Neural cell (in vitro differentiated cells): ENCODE measurements around the gene PHTF2. TPM values are rescaled to one million over a fixed set of nuclear protein-coding genes. Genes with fewer than 3 reads are reported as not detected.

ENCODE experiments used
- H2AFZ ChIP-seq: fragments of 200-600, 300-800 bp; sonication (generic), shearing (Covaris generic); 2 replicates; pipeline ENCODE4 v1.6.0; 2014; ENCODE audit warnings: low read depth, mild to moderate bottlenecking, antibody characterized with exemption, low read length, moderate library complexity
- H3F3A ChIP-seq: fragments of 200-600 bp; shearing (Covaris generic); 2 replicates; pipeline ENCODE4 v1.6.1; 2016; ENCODE audit warnings: mild to moderate bottlenecking, moderate library complexity, mixed read lengths, antibody characterized with exemption, low read length; ENCODE audit not compliant: insufficient read depth, poor library complexity, severe bottlenecking
- H3K27ac ChIP-seq: fragments of 200-600, 300-800 bp; sonication (generic), shearing (Covaris generic); 2 replicates; pipeline ENCODE4 v1.5.1; 2014; ENCODE audit warnings: mild to moderate bottlenecking, low read length, moderate library complexity
- H3K27me3 ChIP-seq: fragments of 300-800, 200-600 bp; sonication (generic), shearing (Covaris generic); 2 replicates; pipeline ENCODE4 v1.6.0; 2014; ENCODE audit warnings: mild to moderate bottlenecking, low read depth, low read length, moderate library complexity; ENCODE audit not compliant: insufficient read depth
- H3K36me3 ChIP-seq: fragments of 300-800, 200-600 bp; sonication (generic), shearing (Covaris generic); 2 replicates; pipeline ENCODE4 v1.5.1; 2014; ENCODE audit warnings: mild to moderate bottlenecking, antibody characterized with exemption, low read length, moderate library complexity; ENCODE audit not compliant: insufficient read depth
- H3K4me2 ChIP-seq: fragments of 300-800, 200-600 bp; sonication (generic), shearing (Covaris generic); 2 replicates; pipeline ENCODE4 v1.6.0; 2014; ENCODE audit warnings: mild to moderate bottlenecking, low read length
- H3K4me3 ChIP-seq: fragments of 300-800, 200-600 bp; sonication (generic), shearing (Covaris generic); 2 replicates; pipeline ENCODE4 v1.5.1; 2014; ENCODE audit warnings: mild to moderate bottlenecking, low read length, moderate library complexity
- H3K79me2 ChIP-seq: fragments of 200-600 bp; shearing (Covaris generic); replicated peaks from 2 replicates; pipeline ENCODE4 v1.6.0; 2014; ENCODE audit warnings: mild to moderate bottlenecking, low read length, moderate library complexity; ENCODE audit not compliant: insufficient read depth
- H3K9ac ChIP-seq: fragments of 300-800, 200-600 bp; sonication (generic), shearing (Covaris generic); 2 replicates; pipeline ENCODE4 v1.6.1; 2016; ENCODE audit warnings: mild to moderate bottlenecking, low read length, mixed read lengths
- H3K9me2 ChIP-seq: fragments of 200-600 bp; shearing (Covaris generic); 2 replicates; pipeline ENCODE4 v1.6.1; 2016; ENCODE audit warnings: mild to moderate bottlenecking, low read length, mixed read lengths; ENCODE audit not compliant: insufficient read depth
- H3K9me3 ChIP-seq: fragments of 200-600, 300-800 bp; sonication (generic), shearing (Covaris generic); 2 replicates; pipeline ENCODE4 v1.6.1; 2016; ENCODE audit warnings: mild to moderate bottlenecking, mixed run types, low read length, moderate library complexity, mixed read lengths
- H4K20me1 ChIP-seq: fragments of 200-600 bp; shearing (Covaris generic); 2 replicates; pipeline ENCODE4 v1.6.1; 2016; ENCODE audit warnings: mild to moderate bottlenecking, mixed run types; ENCODE audit not compliant: insufficient read depth
- EP300 ChIP-seq: fragments of 450-650 bp; conservative IDR thresholded peaks from 2 replicates; pipeline ENCODE4 v1.6.1; 2014; ENCODE audit warnings: antibody characterized with exemption, mild to moderate bottlenecking, moderate library complexity; ENCODE audit not compliant: poor library complexity, severe bottlenecking
- EZH2 ChIP-seq: fragments of 200-600, 300-800 bp; shearing (Covaris generic), sonication (generic); IDR thresholded peaks from 2 replicates; pipeline ENCODE4 v1.6.1; 2014; ENCODE audit warnings: antibody characterized with exemption, low read length, borderline replicate concordance, mild to moderate bottlenecking; ENCODE audit not compliant: insufficient read depth, poor library complexity, severe bottlenecking
- MXI1 ChIP-seq: fragments of 450-650 bp; conservative IDR thresholded peaks from 2 replicates; pipeline ENCODE4 v1.6.1; 2014; ENCODE audit warnings: antibody characterized with exemption, mild to moderate bottlenecking; ENCODE audit not compliant: poor library complexity, severe bottlenecking
- POLR2AphosphoS5 ChIP-seq: IDR thresholded peaks from 2 replicates; pipeline ENCODE4 v1.6.1; 2012
- RAD21 ChIP-seq: fragments of 450-650 bp; conservative IDR thresholded peaks from 2 replicates; pipeline ENCODE4 v1.6.1; 2014; ENCODE audit warnings: antibody characterized with exemption, mild to moderate bottlenecking, moderate library complexity
- SMC3 ChIP-seq: fragments of 450-650 bp; conservative IDR thresholded peaks from 2 replicates; pipeline ENCODE4 v1.6.1; 2014; ENCODE audit warnings: antibody characterized with exemption, mild to moderate bottlenecking, moderate library complexity; ENCODE audit not compliant: poor library complexity
- TAF1 ChIP-seq: IDR thresholded peaks from 2 replicates; pipeline ENCODE4 v1.6.1; 2012; ENCODE audit warnings: low read depth
- polyA plus RNA-seq: library from polyadenylated mRNA; depleted of rRNA; stranded (reverse); fragments of >200 nt; gene quantifications from 2 replicates; pipeline ENCODE4 v1.2.3, GENCODE V29; 2014
- TF ChIP-seq, protein P1 (sequence below): fragments of 450-650 bp; IDR thresholded peaks from 2 replicates; pipeline ENCODE4 v1.5.1; 2014; ENCODE audit warnings: antibody characterized with exemption, mild to moderate bottlenecking, moderate library complexity; ENCODE audit not compliant: poor library complexity, severe bottlenecking
- TF ChIP-seq, protein P2 (sequence below): IDR thresholded peaks from 2 replicates; pipeline ENCODE4 v1.6.1; 2012; ENCODE audit warnings: borderline replicate concordance

Gene PHTF2
- polyA plus RNA-seq, 1 donor from 2014 or later: 34.4 TPM

DNA sequence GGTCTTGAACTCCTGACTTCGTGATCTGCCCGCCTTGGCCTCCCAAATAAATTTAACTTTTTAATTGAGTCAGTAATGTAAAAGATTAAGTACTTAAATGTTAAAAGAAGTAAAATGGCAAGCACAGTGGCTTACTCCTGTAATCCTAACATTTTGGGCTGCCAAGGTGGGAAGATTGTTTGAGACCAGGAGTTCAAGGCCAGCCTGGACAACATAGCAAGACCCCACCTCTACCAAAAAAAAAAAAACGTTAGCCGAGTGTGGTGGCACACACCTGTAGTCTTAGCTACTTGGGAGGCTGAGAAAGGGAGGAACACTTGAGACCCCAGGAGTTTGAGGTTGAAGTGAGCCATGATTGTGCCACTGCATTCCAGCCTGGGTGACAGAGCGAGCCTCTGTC lies 26.1 kb downstream of the PHTF2 start:
- H3K4me2 ChIP-seq: no peak overlapping the region
- H3K4me3 ChIP-seq: no peak overlapping the region
- no peak overlapping the region for H3K9ac ChIP-seq
- peaks cover 3% of the 10 kb centered on the region for H3K9me3 ChIP-seq
- no peak overlapping the region for H2AFZ ChIP-seq
- H4K20me1 ChIP-seq: no peaks in the 10 kb centered on the region
- H3K27ac ChIP-seq: no peak overlapping the region
- no peaks in the 10 kb centered on the region for H3K36me3 ChIP-seq
- no peaks in the 10 kb centered on the region for H3K9me2 ChIP-seq
- no peak for TF ChIP-seq RAD21
- no peak for TF ChIP-seq TAF1
- TF ChIP-seq, protein P1, sequence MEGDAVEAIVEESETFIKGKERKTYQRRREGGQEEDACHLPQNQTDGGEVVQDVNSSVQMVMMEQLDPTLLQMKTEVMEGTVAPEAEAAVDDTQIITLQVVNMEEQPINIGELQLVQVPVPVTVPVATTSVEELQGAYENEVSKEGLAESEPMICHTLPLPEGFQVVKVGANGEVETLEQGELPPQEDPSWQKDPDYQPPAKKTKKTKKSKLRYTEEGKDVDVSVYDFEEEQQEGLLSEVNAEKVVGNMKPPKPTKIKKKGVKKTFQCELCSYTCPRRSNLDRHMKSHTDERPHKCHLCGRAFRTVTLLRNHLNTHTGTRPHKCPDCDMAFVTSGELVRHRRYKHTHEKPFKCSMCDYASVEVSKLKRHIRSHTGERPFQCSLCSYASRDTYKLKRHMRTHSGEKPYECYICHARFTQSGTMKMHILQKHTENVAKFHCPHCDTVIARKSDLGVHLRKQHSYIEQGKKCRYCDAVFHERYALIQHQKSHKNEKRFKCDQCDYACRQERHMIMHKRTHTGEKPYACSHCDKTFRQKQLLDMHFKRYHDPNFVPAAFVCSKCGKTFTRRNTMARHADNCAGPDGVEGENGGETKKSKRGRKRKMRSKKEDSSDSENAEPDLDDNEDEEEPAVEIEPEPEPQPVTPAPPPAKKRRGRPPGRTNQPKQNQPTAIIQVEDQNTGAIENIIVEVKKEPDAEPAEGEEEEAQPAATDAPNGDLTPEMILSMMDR: no peak
- TF ChIP-seq, protein P2, sequence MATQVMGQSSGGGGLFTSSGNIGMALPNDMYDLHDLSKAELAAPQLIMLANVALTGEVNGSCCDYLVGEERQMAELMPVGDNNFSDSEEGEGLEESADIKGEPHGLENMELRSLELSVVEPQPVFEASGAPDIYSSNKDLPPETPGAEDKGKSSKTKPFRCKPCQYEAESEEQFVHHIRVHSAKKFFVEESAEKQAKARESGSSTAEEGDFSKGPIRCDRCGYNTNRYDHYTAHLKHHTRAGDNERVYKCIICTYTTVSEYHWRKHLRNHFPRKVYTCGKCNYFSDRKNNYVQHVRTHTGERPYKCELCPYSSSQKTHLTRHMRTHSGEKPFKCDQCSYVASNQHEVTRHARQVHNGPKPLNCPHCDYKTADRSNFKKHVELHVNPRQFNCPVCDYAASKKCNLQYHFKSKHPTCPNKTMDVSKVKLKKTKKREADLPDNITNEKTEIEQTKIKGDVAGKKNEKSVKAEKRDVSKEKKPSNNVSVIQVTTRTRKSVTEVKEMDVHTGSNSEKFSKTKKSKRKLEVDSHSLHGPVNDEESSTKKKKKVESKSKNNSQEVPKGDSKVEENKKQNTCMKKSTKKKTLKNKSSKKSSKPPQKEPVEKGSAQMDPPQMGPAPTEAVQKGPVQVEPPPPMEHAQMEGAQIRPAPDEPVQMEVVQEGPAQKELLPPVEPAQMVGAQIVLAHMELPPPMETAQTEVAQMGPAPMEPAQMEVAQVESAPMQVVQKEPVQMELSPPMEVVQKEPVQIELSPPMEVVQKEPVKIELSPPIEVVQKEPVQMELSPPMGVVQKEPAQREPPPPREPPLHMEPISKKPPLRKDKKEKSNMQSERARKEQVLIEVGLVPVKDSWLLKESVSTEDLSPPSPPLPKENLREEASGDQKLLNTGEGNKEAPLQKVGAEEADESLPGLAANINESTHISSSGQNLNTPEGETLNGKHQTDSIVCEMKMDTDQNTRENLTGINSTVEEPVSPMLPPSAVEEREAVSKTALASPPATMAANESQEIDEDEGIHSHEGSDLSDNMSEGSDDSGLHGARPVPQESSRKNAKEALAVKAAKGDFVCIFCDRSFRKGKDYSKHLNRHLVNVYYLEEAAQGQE: no peak
- TF ChIP-seq MXI1: no peak
- no peak for TF ChIP-seq EP300
- no peak for TF ChIP-seq SMC3
- no peak for TF ChIP-seq POLR2AphosphoS5
- no peak for TF ChIP-seq EZH2
- no peaks in the 10 kb centered on the region for H3F3A ChIP-seq
- H3K27me3 ChIP-seq: no peaks in the 10 kb centered on the region
- H3K79me2 ChIP-seq: peaks cover 4% of the 10 kb centered on the region

DNA sequence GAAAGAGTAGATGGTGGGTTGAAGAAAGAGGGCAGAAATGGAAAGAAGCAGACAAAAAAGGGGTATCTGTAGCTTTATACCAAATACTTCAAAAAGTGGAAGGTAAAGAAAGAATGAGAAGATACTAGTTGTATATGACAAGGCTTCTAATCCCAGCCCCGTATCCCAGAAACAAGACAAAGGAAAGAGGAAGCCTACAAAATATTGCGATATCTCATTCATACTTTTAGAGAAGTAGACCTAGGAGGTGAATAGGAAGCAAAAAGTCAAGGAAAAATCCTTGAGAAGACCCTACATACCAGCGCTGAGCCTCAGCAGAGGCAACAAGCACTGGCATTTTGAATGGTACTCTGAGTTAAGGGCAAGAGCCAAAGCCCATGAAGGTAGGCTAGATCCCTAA lies 26.6 kb downstream of the PHTF2 start:
- H3K9ac ChIP-seq: no peak overlapping the region

More for the DNA sequence above, 26.6 kb downstream of the PHTF2 start:
- Histone ChIP-seq H2AFZ (no peak overlapping the region), H3K9me3 (peaks cover 3% of the 10 kb centered on the region), H3K4me3 (no peak overlapping the region), H3K79me2 (peaks cover 4% of the 10 kb centered on the region), H3K9me2 (no peaks in the 10 kb centered on the region), H3K4me2 (no peak overlapping the region), H3K27me3 (no peaks in the 10 kb centered on the region), H3K36me3 (no peaks in the 10 kb centered on the region), H3F3A (no peaks in the 10 kb centered on the region), H3K27ac (no peak overlapping the region), H4K20me1 (no peaks in the 10 kb centered on the region)
- TF ChIP-seq, protein P1: no peak
- TF ChIP-seq EZH2 (no peak), TAF1 (no peak), POLR2AphosphoS5 (no peak), MXI1 (no peak), SMC3 (no peak)
- TF ChIP-seq, protein P2: no peak
